Activated CD4-positive, alpha-beta T cell treated with anti-CD3 and anti-CD28 coated beads, Interleukin-2, amount 10 ng/mL, durations not matched to agents 7 days and 5 days (primary cell): ENCODE data around the gene C11orf91. TPM values are rescaled to one million over a fixed set of nuclear protein-coding genes. Genes with fewer than 3 reads are reported as not detected.
"Not testable (repeated sequence)": the region's sequence is repeated elsewhere in the genome, so short reads cannot be mapped to it uniquely, and the experiment has no call there.

Experiments
- CTCF ChIA-PET: fragments of 350-600 bp; sonication (Branson Sonifier 250); formaldehyde crosslinking; loops from one replicate; lab custom pipeline; 2021; ENCODE audit warnings: antibody characterized with exemption; lab: Charles Lee
- POLR2A ChIA-PET: fragments of 350-600 bp; sonication (Branson Sonifier 250); formaldehyde crosslinking; loops from one replicate; lab custom pipeline; 2021; ENCODE audit warnings: antibody characterized with exemption; lab: Charles Lee
- DNase-seq: peaks from one replicate; pipeline ENCODE4 v3.0.0-alpha.2; 2020
- H3K27ac Mint-ChIP-seq: one replicate; pipeline ENCODE4 v1.8.0; 2021; ENCODE audit warnings: mild to moderate bottlenecking, moderate library complexity, mixed read lengths
- H3K27me3 Mint-ChIP-seq: one replicate; pipeline ENCODE4 v1.8.0; 2021; ENCODE audit warnings: mixed read lengths
- H3K36me3 Mint-ChIP-seq: one replicate; pipeline ENCODE4 v1.8.0; 2021; ENCODE audit warnings: low read depth, mixed read lengths
- H3K4me1 Mint-ChIP-seq: one replicate; pipeline ENCODE4 v1.8.0; 2021; ENCODE audit warnings: mixed read lengths
- H3K4me3 Mint-ChIP-seq: one replicate; pipeline ENCODE4 v1.8.0; 2021; ENCODE audit warnings: mild to moderate bottlenecking, moderate library complexity, mixed read lengths
- H3K9me3 Mint-ChIP-seq: one replicate; pipeline ENCODE4 v1.8.0; 2021; ENCODE audit warnings: mixed read lengths
- total RNA-seq, 2 experiments: library from RNA; stranded (reverse); gene quantifications; one replicate each; pipeline ENCODE4 v1.2.3, GENCODE V29; 2021

The C11orf91 gene
- total RNA-seq, 2 experiments from 2014 or later = 0.25 to 0.27 TPM

- H3K27me3 Mint-ChIP-seq = peaks cover 6% of the 10 kb centered on the region
- H3K4me1 Mint-ChIP-seq = peaks cover 36% of the 10 kb centered on the region
- POLR2A ChIA-PET = no interaction called here
- H3K4me3 Mint-ChIP-seq = no peak overlapping the region
- no peak overlapping the region for H3K27ac Mint-ChIP-seq
- no peaks in the 10 kb centered on the region for H3K9me3 Mint-ChIP-seq
- DNase-seq = no peak
- CTCF ChIA-PET = no interaction called here
- H3K36me3 Mint-ChIP-seq = peaks cover 33% of the 10 kb centered on the region
Measured at GRCh38 chr11:33731723-33732531, 31.3 kb upstream of the C11orf91 start.

GRCh38 chr11:33730716-33731115 is 30.1 kb upstream of the C11orf91 start:
- Mint-ChIP-seq H3K9me3 (no peaks in the 10 kb centered on the region), H3K4me1 (peaks cover 34% of the 10 kb centered on the region), H3K27me3 (peaks cover 4% of the 10 kb centered on the region), H3K27ac (no peak overlapping the region), H3K36me3 (peaks cover 34% of the 10 kb centered on the region), H3K4me3 (no peak overlapping the region)
- CTCF ChIA-PET = no interaction called here
- POLR2A ChIA-PET = no interaction called here
- DNase-seq = no peak

GRCh38 chr11:33729072-33729664 is 28.5 kb upstream of the C11orf91 start:
- POLR2A ChIA-PET, DNase-seq, H3K27me3 Mint-ChIP-seq, CTCF ChIA-PET, H3K27ac Mint-ChIP-seq, H3K9me3 Mint-ChIP-seq, H3K4me3 Mint-ChIP-seq: not testable (repeated sequence)
- Mint-ChIP-seq H3K36me3 (peaks cover 30% of the 10 kb centered on the region), H3K4me1 (peaks cover 35% of the 10 kb centered on the region)

GRCh38 chr11:33727539-33727938 is 26.9 kb upstream of the C11orf91 start:
- H3K4me3 Mint-ChIP-seq, H3K27ac Mint-ChIP-seq, H3K27me3 Mint-ChIP-seq, POLR2A ChIA-PET, CTCF ChIA-PET, H3K9me3 Mint-ChIP-seq, DNase-seq: not testable (repeated sequence)
- peaks cover 20% of the 10 kb centered on the region for H3K36me3 Mint-ChIP-seq
- H3K4me1 Mint-ChIP-seq = peaks cover 37% of the 10 kb centered on the region

- Mint-ChIP-seq H3K4me1 (peaks cover 41% of the 10 kb centered on the region), H3K27ac (no peak overlapping the region), H3K4me3 (no peak overlapping the region), H3K9me3 (no peaks in the 10 kb centered on the region), H3K27me3 (peaks cover 2% of the 10 kb centered on the region), H3K36me3 (peaks cover 22% of the 10 kb centered on the region)
- CTCF ChIA-PET = interaction anchor here (1.2 kb wide), 1 partner anchor 10 kb away, joined by 3 read pairs; no protein-coding TSS in a partner anchor
- POLR2A ChIA-PET = no interaction called here
- no peak for DNase-seq
Measured at GRCh38 chr11:33725496-33725895, 24.9 kb upstream of the C11orf91 start.

- H3K27ac Mint-ChIP-seq = no peak overlapping the region
- no peaks in the 10 kb centered on the region for H3K9me3 Mint-ChIP-seq
- DNase-seq = no peak
- H3K4me1 Mint-ChIP-seq = peaks cover 47% of the 10 kb centered on the region
- H3K4me3 Mint-ChIP-seq = no peak overlapping the region
- POLR2A ChIA-PET = interaction anchor here (0.5 kb wide), 1 partner anchor 105 kb away, joined by 3 read pairs; no protein-coding TSS in a partner anchor
- H3K27me3 Mint-ChIP-seq = peaks cover 2% of the 10 kb centered on the region
- peaks cover 28% of the 10 kb centered on the region for H3K36me3 Mint-ChIP-seq
- CTCF ChIA-PET = interaction anchor here (0.5 to 1.7 kb wide), 3 partner anchors 16 to 33 kb away, joined by 4 to 5 read pairs (median 5); no protein-coding TSS in a partner anchor
Measured at GRCh38 chr11:33724644-33725035, 24.0 kb upstream of the C11orf91 start.

GRCh38 chr11:33723238-33723881 is 22.7 kb upstream of the C11orf91 start:
- ChIA-PET CTCF (interaction anchor here (1.2 to 1.7 kb wide), 3 partner anchors 15 to 19 kb away, joined by 3 to 5 read pairs (median 4); no protein-coding TSS in a partner anchor), POLR2A (no interaction called here)
- H3K4me1 Mint-ChIP-seq = peaks cover 48% of the 10 kb centered on the region
- H3K9me3 Mint-ChIP-seq = no peaks in the 10 kb centered on the region
- H3K36me3 Mint-ChIP-seq = peaks cover 27% of the 10 kb centered on the region
- H3K4me3 Mint-ChIP-seq = no peak overlapping the region
- no peak for DNase-seq
- H3K27me3 Mint-ChIP-seq = peaks cover 2% of the 10 kb centered on the region
- H3K27ac Mint-ChIP-seq = no peak overlapping the region

GRCh38 chr11:33722590-33723234 is 22.1 kb upstream of the C11orf91 start:
- Mint-ChIP-seq H3K4me1 (peaks cover 48% of the 10 kb centered on the region), H3K36me3 (peaks cover 22% of the 10 kb centered on the region), H3K9me3 (no peaks in the 10 kb centered on the region), H3K27me3 (peaks cover 2% of the 10 kb centered on the region), H3K4me3 (no peak overlapping the region), H3K27ac (peak overlapping the region; percentile 32)
- POLR2A ChIA-PET = no interaction called here
- CTCF ChIA-PET = interaction anchor here (1.5 kb wide), 1 partner anchor 16 kb away, joined by 3 read pairs; no protein-coding TSS in a partner anchor
- no peak for DNase-seq

- POLR2A ChIA-PET = no interaction called here
- H3K27ac Mint-ChIP-seq = peak overlapping the region; percentile 36
Measured at GRCh38 chr11:33721984-33722383, 21.4 kb upstream of the C11orf91 start.

GRCh38 chr11:33721426-33721825 is 20.8 kb upstream of the C11orf91 start:
- Mint-ChIP-seq H3K36me3 (peaks cover 17% of the 10 kb centered on the region), H3K4me1 (peaks cover 50% of the 10 kb centered on the region), H3K4me3 (no peak overlapping the region), H3K27ac (no peak overlapping the region), H3K27me3 (peaks cover 2% of the 10 kb centered on the region), H3K9me3 (no peaks in the 10 kb centered on the region)
- ChIA-PET POLR2A (no interaction called here), CTCF (no interaction called here)
- DNase-seq = no peak

More at GRCh38 chr11:33721984-33722383, 21.4 kb upstream of the C11orf91 start:
- H3K9me3 Mint-ChIP-seq = no peaks in the 10 kb centered on the region
- no peak for DNase-seq
- peaks cover 17% of the 10 kb centered on the region for H3K36me3 Mint-ChIP-seq
- no peak overlapping the region for H3K4me3 Mint-ChIP-seq
- H3K4me1 Mint-ChIP-seq = peaks cover 48% of the 10 kb centered on the region
- peaks cover 2% of the 10 kb centered on the region for H3K27me3 Mint-ChIP-seq
- CTCF ChIA-PET = interaction anchor here (1.5 kb wide), 1 partner anchor 15 kb away, joined by 3 read pairs; no protein-coding TSS in a partner anchor

- Mint-ChIP-seq H3K36me3 (peaks cover 15% of the 10 kb centered on the region), H3K27me3 (no peaks in the 10 kb centered on the region), H3K4me3 (no peak overlapping the region), H3K27ac (no peak overlapping the region), H3K9me3 (no peaks in the 10 kb centered on the region), H3K4me1 (peaks cover 41% of the 10 kb centered on the region)
- POLR2A ChIA-PET = no interaction called here
- CTCF ChIA-PET = interaction anchor here (1.5 kb wide), 1 partner anchor 23 kb away, joined by 7 read pairs; no protein-coding TSS in a partner anchor
- DNase-seq = no peak
Measured at GRCh38 chr11:33719587-33719986, 19.0 kb upstream of the C11orf91 start.

GRCh38 chr11:33718440-33718839 is 17.8 kb upstream of the C11orf91 start:
- Mint-ChIP-seq H3K27ac (no peak overlapping the region), H3K4me3 (no peak overlapping the region), H3K9me3 (no peaks in the 10 kb centered on the region), H3K27me3 (no peaks in the 10 kb centered on the region), H3K36me3 (peaks cover 17% of the 10 kb centered on the region), H3K4me1 (peaks cover 31% of the 10 kb centered on the region)
- ChIA-PET CTCF (interaction anchor here (0.7 to 1.1 kb wide), 2 partner anchors 39 to 399 kb away, joined by 5 to 8 read pairs; no protein-coding TSS in a partner anchor), POLR2A (no interaction called here)
- no peak for DNase-seq
